HCT116 (cell line): ENCODE measurements around the gene LCK. TPM values are rescaled to one million over a fixed set of nuclear protein-coding genes. Genes with fewer than 3 reads are reported as not detected.

Source experiments
- ATAC-seq: fragments of 200-7000 bp; cut with Tn5 transposase; 2 replicates; pipeline ENCODE4 v1.9.1; 2020; ENCODE audit warnings: mild to moderate bottlenecking, moderate library complexity
- BruUV-seq: library from RNA; stranded (reverse); fragments of 400-500 nt; replicated peaks from 2 replicates; lab custom pipeline; 2021; lab: Mats Ljungman, UMichigan
- CTCF ChIA-PET: fragments of 300-600 bp; sonication (Branson Sonifier 250); formaldehyde crosslinking; loops from one replicate; lab custom pipeline; 2021; ENCODE audit warnings: antibody characterized with exemption; lab: Charles Lee
- POLR2A ChIA-PET: fragments of 300-600, 350-600 bp; sonication (Branson Sonifier 250); formaldehyde crosslinking; loops from one replicate; lab custom pipeline; 2021; ENCODE audit warnings: antibody characterized with exemption; lab: Charles Lee
- RAD21 ChIA-PET, 2 experiments: fragments of 300-600 bp; sonication (Branson Sonifier 250); formaldehyde crosslinking; loops; one replicate each; lab custom pipeline; 2023; ENCODE audit warnings: low total read pairs in 2 of 2; ENCODE audit not compliant: uncharacterized antibody in 2 of 2, unreplicated experiment in 2 of 2, low non-redundant PET in 1 of 2; lab: Charles Lee
- DNase-seq: peaks from one replicate; pipeline ENCODE4 v3.0.0-alpha.2; 2010; ENCODE audit warnings: low read depth, low spot score
- H2AFZ ChIP-seq: fragments of 200-600 bp; shearing (Covaris generic), sonication (generic); 2 replicates; pipeline ENCODE4 v1.6.1; 2017; ENCODE audit warnings: low read depth, mixed run types, mixed read lengths, antibody characterized with exemption, low read length; ENCODE audit not compliant: poor library complexity, severe bottlenecking
- H3K27ac ChIP-seq: 2 replicates; pipeline ENCODE4 v1.5.1; 2012; ENCODE audit warnings: low read depth, low read length
- H3K27me3 ChIP-seq: fragments of 200-600 bp; sonication (generic); 2 replicates; pipeline ENCODE4 v1.6.1; 2016; ENCODE audit warnings: mixed run types, low read length, mixed read lengths; ENCODE audit not compliant: insufficient read depth
- H3K36me3 ChIP-seq, 2 experiments: fragments of 200-500 bp in 1 of 2; fragments of 200-600 bp in 1 of 2; sonication (Bioruptor generic) in 1 of 2; sonication (generic) in 1 of 2; 2 replicates each; pipeline versions ENCODE4 v1.5.1 to v1.6.1; 2014 to 2016; ENCODE audit warnings: low read length in 2 of 2, inconsistent platforms in 1 of 2, mixed read lengths in 1 of 2, mixed run types in 1 of 2; ENCODE audit not compliant: insufficient read depth in 2 of 2, control insufficient read depth in 1 of 2
- H3K4me1 ChIP-seq, 2 experiments: fragments of 200-600 bp in 1 of 2; sonication (generic) in 1 of 2; 2 replicates each; pipeline versions ENCODE4 v1.5.1 to v1.6.1; 2012 to 2017; ENCODE audit warnings: low read length in 2 of 2, inconsistent platforms in 1 of 2, mild to moderate bottlenecking in 1 of 2, mixed read lengths in 1 of 2, mixed run types in 1 of 2, moderate library complexity in 1 of 2; ENCODE audit not compliant: insufficient read depth in 2 of 2, control insufficient read depth in 1 of 2
- H3K4me2 ChIP-seq: fragments of 200-600 bp; sonication (generic); 2 replicates; pipeline ENCODE4 v1.6.1; 2017; ENCODE audit warnings: mixed run types, low read length, mixed read lengths
- H3K4me3 ChIP-seq, 2 experiments: fragments of 200-600 bp in 1 of 2; sonication (generic) in 1 of 2; replicated peaks in 1 of 2; 2 replicates each; pipeline ENCODE4 v1.5.1; 2011 to 2016; ENCODE audit warnings: low read length in 2 of 2, control low read depth in 1 of 2, low read depth in 1 of 2, mild to moderate bottlenecking in 1 of 2, mixed read lengths in 1 of 2, mixed run types in 1 of 2
- H3K79me2 ChIP-seq: fragments of 200-600 bp; sonication (generic); 2 replicates; pipeline ENCODE4 v1.6.1; 2017; ENCODE audit warnings: mild to moderate bottlenecking, mixed run types, low read length, moderate library complexity, mixed read lengths; ENCODE audit not compliant: insufficient read depth
- H3K9ac ChIP-seq: fragments of 200-600 bp; sonication (generic); 2 replicates; pipeline ENCODE4 v1.6.1; 2016; ENCODE audit warnings: low read length, mixed read lengths
- H3K9me2 ChIP-seq: fragments of 200-600 bp; sonication (generic), shearing (Covaris generic); 2 replicates; pipeline ENCODE4 v1.6.1; 2017; ENCODE audit warnings: mixed run types, mild to moderate bottlenecking, moderate library complexity; ENCODE audit not compliant: insufficient read depth
- H3K9me3 ChIP-seq, 2 experiments: fragments of 200-500 bp in 1 of 2; fragments of 200-600 bp in 1 of 2; sonication (Bioruptor generic) in 1 of 2; sonication (generic) in 1 of 2; 2 replicates each; pipeline ENCODE4 v1.6.1; 2014 to 2017; ENCODE audit warnings: low read length in 2 of 2, mixed read lengths in 2 of 2, inconsistent platforms in 1 of 2, low read depth in 1 of 2, mild to moderate bottlenecking in 1 of 2, mixed run types in 1 of 2, moderate library complexity in 1 of 2; ENCODE audit not compliant: control insufficient read depth in 1 of 2, insufficient read depth in 1 of 2
- H4K20me1 ChIP-seq: fragments of 200-600 bp; sonication (generic), shearing (Covaris generic); 2 replicates; pipeline ENCODE4 v1.6.1; 2017; ENCODE audit warnings: mixed run types, mild to moderate bottlenecking, moderate library complexity; ENCODE audit not compliant: insufficient read depth
- CEBPB ChIP-seq: IDR thresholded peaks from 2 replicates; pipeline ENCODE4 v1.6.1; 2012; ENCODE audit warnings: low read depth
- EGR1 ChIP-seq: IDR thresholded peaks from 2 replicates; pipeline ENCODE4 v1.6.1; 2012; ENCODE audit warnings: low read depth
- ELF1 ChIP-seq: IDR thresholded peaks from 2 replicates; pipeline ENCODE4 v1.6.1; 2012; ENCODE audit warnings: low read depth, borderline replicate concordance
- EZH2 ChIP-seq: fragments of 200-600 bp; sonication (generic); IDR thresholded peaks from 2 replicates; pipeline ENCODE4 v1.6.1; 2017; ENCODE audit warnings: antibody characterized with exemption, mixed run types
- EZH2phosphoT487 ChIP-seq: fragments of 200-600 bp; IDR thresholded peaks from 2 replicates; pipeline ENCODE4 v1.6.1; 2018; ENCODE audit warnings: antibody characterized with exemption, borderline replicate concordance
- JUND ChIP-seq: IDR thresholded peaks from 2 replicates; pipeline ENCODE4 v1.6.1; 2012
- MAX ChIP-seq: IDR thresholded peaks from 2 replicates; pipeline ENCODE4 v1.6.1; 2012
- POLR2A ChIP-seq: IDR thresholded peaks from 2 replicates; pipeline ENCODE4 v1.7.0; 2011; ENCODE audit warnings: borderline replicate concordance; ENCODE audit not compliant: insufficient read depth, insufficient read length; ENCODE audit errors: extremely low read depth
- POLR2AphosphoS5 ChIP-seq: IDR thresholded peaks from 2 replicates; pipeline ENCODE4 v1.6.1; 2011; ENCODE audit warnings: mild to moderate bottlenecking, low read depth, low read length, moderate library complexity
- RAD21 ChIP-seq: IDR thresholded peaks from 2 replicates; pipeline ENCODE4 v1.6.1; 2012; ENCODE audit warnings: low read depth, mild to moderate bottlenecking
- REST ChIP-seq: IDR thresholded peaks from 2 replicates; pipeline ENCODE4 v1.6.1; 2012; ENCODE audit warnings: low read depth
- SP1 ChIP-seq: IDR thresholded peaks from 2 replicates; pipeline ENCODE4 v1.6.1; 2012; ENCODE audit warnings: low read depth
- SRF ChIP-seq: IDR thresholded peaks from 2 replicates; pipeline ENCODE4 v1.6.1; 2012; ENCODE audit warnings: low read depth
- TCF7L2 ChIP-seq: IDR thresholded peaks from 2 replicates; pipeline ENCODE4 v1.7.0; 2011; ENCODE audit warnings: borderline replicate concordance, inconsistent platforms; ENCODE audit not compliant: insufficient read depth, insufficient read length; ENCODE audit errors: extremely low read depth
- YY1 ChIP-seq: IDR thresholded peaks from 2 replicates; pipeline ENCODE4 v1.6.1; 2011; ENCODE audit warnings: low read length, low read depth, moderate library complexity, mild to moderate bottlenecking; ENCODE audit not compliant: insufficient replicate concordance; ENCODE audit errors: extremely low read depth
- ZBTB33 ChIP-seq: IDR thresholded peaks from 2 replicates; pipeline ENCODE4 v1.6.1; 2011; ENCODE audit warnings: mild to moderate bottlenecking, low read length, moderate library complexity; ENCODE audit not compliant: insufficient replicate concordance; ENCODE audit errors: extremely low read depth
- ZFX ChIP-seq: fragments of 450-650 bp; IDR thresholded peaks from 2 replicates; pipeline ENCODE4 v1.6.1; 2017
- ZNF274 ChIP-seq: fragments of 200-500 bp; sonication (Bioruptor generic); IDR thresholded peaks from 2 replicates; pipeline ENCODE4 v1.6.1; 2014; ENCODE audit warnings: mild to moderate bottlenecking, low read depth, low read length, inconsistent platforms
- intact Hi-C: fragments of 100-400 bp; cut with micrococcal nuclease; formaldehyde crosslinking; loops from 2 replicates; pipeline ENCODE4 v1.10.0; 2022
- total RNA-seq: library from RNA; stranded (reverse); gene quantifications from one replicate; pipeline ENCODE4 v1.2.1, GENCODE V29; 2021; ENCODE audit not compliant: unreplicated experiment

Gene LCK
- total RNA-seq, 1 experiment from 2014 or later, result 0.79 TPM

GRCh38 chr1:32327204-32327603 is 76.1 kb downstream of the LCK start:
- H3K4me3 ChIP-seq, result no peak overlapping the region
- DNase-seq (no peak), ATAC-seq (no peak)
- TF ChIP-seq EGR1 (no peak), POLR2AphosphoS5 (no peak), ELF1 (no peak), ZBTB33 (no peak), JUND (no peak), RAD21 (no peak), SRF (no peak), TCF7L2 (no peak), EZH2 (no peak), CEBPB (no peak), MAX (no peak), SP1 (no peak), EZH2phosphoT487 (no peak), POLR2A (no peak), YY1 (no peak), ZFX (no peak), ZNF274 (no peak), REST (no peak)
- intact Hi-C loops, result no loop called here
- CTCF ChIA-PET, result no interaction called here
- H3K9me3 ChIP-seq, result no peaks in the 10 kb centered on the region
- H3K4me2 ChIP-seq, result no peak overlapping the region
- no TSS peak for BruUV-seq
- no peaks in the 10 kb centered on the region for H3K27me3 ChIP-seq
- peaks cover 39 to 43% of the 10 kb centered on the region in 2 experiments for H3K36me3 ChIP-seq
- H3K9ac ChIP-seq, result no peak overlapping the region
- H3K4me1 ChIP-seq, result peaks cover 5 to 9% of the 10 kb centered on the region in 2 experiments
- H3K27ac ChIP-seq, result no peak overlapping the region
- no peaks in the 10 kb centered on the region for H4K20me1 ChIP-seq
- no peaks in the 10 kb centered on the region for H3K9me2 ChIP-seq
- no peak overlapping the region for H2AFZ ChIP-seq
- H3K79me2 ChIP-seq, result peaks cover 5% of the 10 kb centered on the region; the same call in 1 of the 2 replicates
- RAD21 ChIA-PET, result no interaction called here
- POLR2A ChIA-PET, result no interaction called here
